Measurements from ENCODE around the gene DENND1A.
A peak's percentile ranks its signal among the peaks of the same experiment; 100 is the strongest.
"Not testable (repeated sequence)": the region's sequence is repeated elsewhere in the genome, so short reads cannot be mapped to it uniquely, and the experiment has no call there.

DENND1A gene

DNA sequence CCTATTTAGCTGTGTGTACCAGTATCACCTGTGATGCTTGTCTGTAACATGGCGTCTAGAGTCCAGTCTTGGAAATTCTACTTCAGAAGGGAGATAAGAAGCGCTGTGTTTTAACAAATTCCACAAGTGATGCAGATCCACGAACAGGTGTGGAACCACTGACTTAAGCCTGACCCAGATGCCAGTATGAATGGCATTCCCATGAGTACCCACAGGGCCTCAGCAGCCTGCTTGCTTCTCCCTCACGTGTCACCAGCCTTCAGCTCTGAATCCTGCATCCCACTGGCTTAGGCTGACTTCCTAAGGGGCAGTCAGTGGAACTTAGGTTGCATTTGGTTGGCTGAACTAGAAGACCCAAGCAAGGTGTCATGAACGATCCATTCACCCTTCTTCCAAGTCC, 8.5 kb upstream of the DENND1A start:
- Histone ChIP-seq H2BK15ac (ENCODE audit: low read length) (no peak overlapping the region), H2BK12ac (ENCODE audit: low read length) (no peak overlapping the region), H3K27me3 (ENCODE audit: control insufficient read depth in 3 of 3, insufficient read depth in 3 of 3, low read depth in 1 of 3, low read length in 3 of 3) (peaks cover 0 to 44% (median 0%) of the 10 kb centered on the region in 3 experiments), H2BK5ac (ENCODE audit: low read length) (no peak overlapping the region), H3K18ac (ENCODE audit: low read length) (no peak overlapping the region), H3K4me1 (ENCODE audit: control insufficient read depth in 2 of 2, insufficient read depth in 1 of 2, low read depth in 1 of 2, low read length in 2 of 2) (peaks cover 0 to 4% of the 10 kb centered on the region in 2 donors), H3K4ac (ENCODE audit: low read length) (no peak overlapping the region), H3K36me3 (replicated peaks in 1 of 2; ENCODE audit: control insufficient read depth in 2 of 2, insufficient read depth in 2 of 2, low read length in 2 of 2) (no peaks in the 10 kb centered on the region), H2AK5ac (ENCODE audit: low read depth, low read length) (no peak overlapping the region), H2BK120ac (ENCODE audit: low read depth, low read length) (no peak overlapping the region), H3K23ac (ENCODE audit: low read depth, low read length, poor library complexity) (no peak overlapping the region), H3K27ac (replicated peaks; ENCODE audit: low read length) (no peak overlapping the region), H3K4me2 (ENCODE audit: insufficient read depth, low read length, poor library complexity, severe bottlenecking) (no peak overlapping the region), H3K79me1 (ENCODE audit: low read depth, low read length) (no peaks in the 10 kb centered on the region), H4K8ac (ENCODE audit: low read depth, low read length) (no peak overlapping the region), H3K4me3 (ENCODE audit: low read length in 2 of 2) (peak overlapping the region in 1 of 2 donors; percentile 1), H4K91ac (ENCODE audit: low read depth, low read length, poor library complexity) (no peak overlapping the region), H2AFZ (ENCODE audit: low read length) (no peak overlapping the region), H3K9me3 (replicated peaks in 1 of 2; ENCODE audit: control insufficient read depth in 2 of 2, insufficient read depth in 1 of 2, low read depth in 1 of 2, low read length in 2 of 2) (no peaks in the 10 kb centered on the region), H3K9ac (ENCODE audit: low read depth, low read length, poor library complexity) (no peak overlapping the region), H3K14ac (ENCODE audit: low read length) (no peak overlapping the region)
- no CpG with 5 or more reads among the region's 5 CpGs for WGBS, 2 donors (ENCODE audit: extremely low coverage in 2 of 2, insufficient read length in 2 of 2, insufficient replicate concordance in 1 of 2)
- no peak for DNase-seq (ENCODE audit: low spot score)

DNA sequence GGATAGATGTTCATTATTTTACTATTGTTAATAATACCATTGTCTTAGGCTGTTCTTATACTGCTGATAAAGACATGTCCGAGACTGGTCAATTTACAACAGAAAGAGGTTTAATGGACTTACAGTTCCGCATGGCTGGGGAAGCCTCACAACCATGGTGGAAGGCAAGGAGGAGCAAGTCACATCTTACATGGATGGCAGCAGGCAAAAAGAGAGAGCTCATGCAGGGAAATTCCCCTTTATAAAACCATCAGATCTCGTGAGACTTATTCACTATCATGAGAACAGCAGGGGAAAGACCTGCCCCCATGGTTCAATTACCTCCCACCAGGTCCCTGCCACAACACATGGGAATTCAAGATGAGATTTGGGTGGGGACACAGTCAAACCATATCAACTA, 6.6 kb upstream of the DENND1A start:
- H4K91ac ChIP-seq (ENCODE audit: low read depth, low read length, poor library complexity); H3K4me1 ChIP-seq (ENCODE audit: control insufficient read depth in 2 of 2, insufficient read depth in 1 of 2, low read depth in 1 of 2, low read length in 2 of 2); H3K27ac ChIP-seq (replicated peaks; ENCODE audit: low read length); H3K9me3 ChIP-seq (replicated peaks in 1 of 2; ENCODE audit: control insufficient read depth in 2 of 2, insufficient read depth in 1 of 2, low read depth in 1 of 2, low read length in 2 of 2); H2BK12ac ChIP-seq (ENCODE audit: low read length); H2AFZ ChIP-seq (ENCODE audit: low read length); H2AK5ac ChIP-seq (ENCODE audit: low read depth, low read length); H3K4me2 ChIP-seq (ENCODE audit: insufficient read depth, low read length, poor library complexity, severe bottlenecking); H2BK15ac ChIP-seq (ENCODE audit: low read length); H3K23ac ChIP-seq (ENCODE audit: low read depth, low read length, poor library complexity); H3K18ac ChIP-seq (ENCODE audit: low read length); H3K4ac ChIP-seq (ENCODE audit: low read length); H3K4me3 ChIP-seq (ENCODE audit: low read length in 2 of 2); H2BK120ac ChIP-seq (ENCODE audit: low read depth, low read length); DNase-seq (ENCODE audit: low spot score); H3K14ac ChIP-seq (ENCODE audit: low read length); H4K8ac ChIP-seq (ENCODE audit: low read depth, low read length); H3K9ac ChIP-seq (ENCODE audit: low read depth, low read length, poor library complexity); H3K79me1 ChIP-seq (ENCODE audit: low read depth, low read length); H3K36me3 ChIP-seq (replicated peaks in 1 of 2; ENCODE audit: control insufficient read depth in 2 of 2, insufficient read depth in 2 of 2, low read length in 2 of 2); H2BK5ac ChIP-seq (ENCODE audit: low read length): not testable (repeated sequence)
- no CpG with 5 or more reads among the region's 3 CpGs for WGBS, 2 donors (ENCODE audit: extremely low coverage in 2 of 2, insufficient read length in 2 of 2, insufficient replicate concordance in 1 of 2)
- H3K27me3 ChIP-seq (ENCODE audit: control insufficient read depth in 3 of 3, insufficient read depth in 3 of 3, low read depth in 1 of 3, low read length in 3 of 3): peaks cover 0 to 51% (median 0%) of the 10 kb centered on the region in 3 experiments

DNA sequence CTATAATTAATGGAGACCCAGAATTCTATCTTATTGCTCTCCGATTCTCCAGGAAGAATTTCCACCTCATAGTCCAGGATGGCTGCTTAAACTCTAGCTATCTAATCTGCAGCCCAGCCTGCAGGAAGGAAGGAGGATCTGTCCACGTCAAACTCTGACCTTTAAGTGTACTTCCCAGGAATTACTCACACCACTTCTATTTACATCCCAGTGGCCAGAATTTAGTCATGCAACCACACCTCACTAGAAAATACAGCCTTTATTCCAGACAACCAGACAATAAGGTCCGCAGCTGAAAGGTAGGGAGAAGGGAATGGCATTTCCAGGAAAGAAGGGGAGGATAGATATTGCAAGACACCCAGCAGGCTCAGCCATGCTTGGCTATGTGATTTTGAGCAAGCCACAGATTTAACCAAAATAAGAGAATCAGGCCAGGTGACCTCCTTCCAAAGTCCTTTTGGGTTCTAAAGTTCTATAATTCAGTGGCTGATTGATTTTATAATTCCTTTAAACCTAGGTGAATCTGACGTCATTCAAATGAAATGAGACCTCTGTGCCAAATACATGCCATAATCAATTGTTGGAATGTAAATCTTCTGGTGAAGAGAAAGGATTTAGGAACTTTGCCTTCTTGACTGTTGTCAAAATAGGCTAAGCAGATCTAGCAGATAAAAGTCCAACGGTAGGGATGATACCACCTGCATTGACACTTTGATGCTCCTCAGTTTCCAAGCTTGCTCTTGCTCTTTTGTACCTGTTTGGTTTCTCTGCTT, 3.7 kb upstream of the DENND1A start:
- DNase-seq (ENCODE audit: low spot score): no peak
- WGBS, 2 donors (ENCODE audit: extremely low coverage in 2 of 2, insufficient read length in 2 of 2, insufficient replicate concordance in 1 of 2): no CpG with 5 or more reads among the region's 5 CpGs

DNA sequence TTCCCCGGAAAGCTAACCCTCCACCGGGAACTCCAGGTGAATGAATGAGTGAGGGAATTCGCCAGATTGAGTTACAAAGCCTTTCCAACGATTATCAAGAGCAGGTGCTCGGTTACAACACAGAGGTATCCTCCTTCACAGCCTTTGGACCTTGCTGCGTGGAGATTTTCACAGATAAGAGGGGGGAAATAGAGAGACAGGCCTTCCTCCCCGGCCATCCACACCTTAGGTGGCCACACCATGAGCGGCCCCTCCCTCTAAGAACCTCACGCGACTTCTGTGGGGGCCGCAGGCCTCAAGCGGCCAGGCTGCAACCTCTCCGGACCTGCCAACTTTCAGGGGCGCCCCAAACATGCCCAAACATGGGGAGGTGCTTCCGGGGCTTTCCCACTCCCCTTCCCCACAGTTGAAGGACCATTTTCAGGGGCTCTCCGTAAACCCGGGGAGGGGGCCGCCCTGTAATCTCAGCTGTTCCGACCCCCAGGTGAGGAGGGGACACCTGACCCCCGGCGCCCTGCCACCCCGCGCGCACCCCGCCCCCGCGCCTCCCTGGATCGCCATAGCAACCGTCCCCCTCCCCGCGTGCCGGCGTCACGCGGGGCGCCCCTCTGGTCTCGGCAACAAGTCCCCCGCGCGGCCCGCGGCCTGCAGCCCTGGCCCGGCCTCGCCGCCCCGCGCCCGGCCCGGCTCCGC, 603 bp downstream of the DENND1A start:
- Histone ChIP-seq H4K91ac (ENCODE audit: low read depth, low read length, poor library complexity) (no peak overlapping the region), H2BK120ac (ENCODE audit: low read depth, low read length) (no peak overlapping the region), H3K14ac (ENCODE audit: low read length) (no peak overlapping the region), H3K9me3 (replicated peaks in 1 of 2; ENCODE audit: control insufficient read depth in 2 of 2, insufficient read depth in 1 of 2, low read depth in 1 of 2, low read length in 2 of 2) (no peaks in the 10 kb centered on the region), H3K4me2 (ENCODE audit: insufficient read depth, low read length, poor library complexity, severe bottlenecking) (peak overlapping the region; percentile 68), H2BK15ac (ENCODE audit: low read length) (no peak overlapping the region), H2BK12ac (ENCODE audit: low read length) (no peak overlapping the region), H3K36me3 (replicated peaks in 1 of 2; ENCODE audit: control insufficient read depth in 2 of 2, insufficient read depth in 2 of 2, low read length in 2 of 2) (no peaks in the 10 kb centered on the region), H2AFZ (ENCODE audit: low read length) (peak overlapping the region; percentile 88), H2AK5ac (ENCODE audit: low read depth, low read length) (no peak overlapping the region), H3K79me1 (ENCODE audit: low read depth, low read length) (peaks cover 4% of the 10 kb centered on the region), H3K23ac (ENCODE audit: low read depth, low read length, poor library complexity) (no peak overlapping the region), H3K4ac (ENCODE audit: low read length) (no peak overlapping the region), H4K8ac (ENCODE audit: low read depth, low read length) (no peak overlapping the region), H3K9ac (ENCODE audit: low read depth, low read length, poor library complexity) (peak overlapping the region; percentile 61), H3K4me3 (ENCODE audit: low read length in 2 of 2) (peak overlapping the region; percentile 65 to 89), H3K18ac (ENCODE audit: low read length) (peak overlapping the region; percentile 81), H3K27me3 (ENCODE audit: control insufficient read depth in 3 of 3, insufficient read depth in 3 of 3, low read depth in 1 of 3, low read length in 3 of 3) (peaks cover 0 to 32% (median 0%) of the 10 kb centered on the region in 3 experiments), H3K4me1 (ENCODE audit: control insufficient read depth in 2 of 2, insufficient read depth in 1 of 2, low read depth in 1 of 2, low read length in 2 of 2) (peaks cover 13 to 14% of the 10 kb centered on the region in 2 donors), H3K27ac (replicated peaks; ENCODE audit: low read length) (peak overlapping the region; percentile 66), H2BK5ac (ENCODE audit: low read length) (peak overlapping the region; percentile 40)
- WGBS, 2 donors (ENCODE audit: extremely low coverage in 2 of 2, insufficient read length in 2 of 2, insufficient replicate concordance in 1 of 2): no CpG with 5 or more reads among the region's 50 CpGs
- no peak for DNase-seq (ENCODE audit: low spot score)

More for the DNA sequence above, 3.7 kb upstream of the DENND1A start:
- Histone ChIP-seq H2BK5ac (ENCODE audit: low read length) (no peak overlapping the region), H3K27ac (replicated peaks; ENCODE audit: low read length) (no peak overlapping the region), H3K23ac (ENCODE audit: low read depth, low read length, poor library complexity) (no peak overlapping the region), H3K36me3 (replicated peaks in 1 of 2; ENCODE audit: control insufficient read depth in 2 of 2, insufficient read depth in 2 of 2, low read length in 2 of 2) (no peaks in the 10 kb centered on the region), H3K14ac (ENCODE audit: low read length) (no peak overlapping the region), H4K8ac (ENCODE audit: low read depth, low read length) (no peak overlapping the region), H2BK12ac (ENCODE audit: low read length) (no peak overlapping the region), H2BK120ac (ENCODE audit: low read depth, low read length) (no peak overlapping the region), H3K4ac (ENCODE audit: low read length) (no peak overlapping the region), H2AK5ac (ENCODE audit: low read depth, low read length) (no peak overlapping the region), H3K9ac (ENCODE audit: low read depth, low read length, poor library complexity) (no peak overlapping the region), H3K4me3 (ENCODE audit: low read length in 2 of 2) (no peak overlapping the region), H3K9me3 (replicated peaks in 1 of 2; ENCODE audit: control insufficient read depth in 2 of 2, insufficient read depth in 1 of 2, low read depth in 1 of 2, low read length in 2 of 2) (no peaks in the 10 kb centered on the region), H3K4me1 (ENCODE audit: control insufficient read depth in 2 of 2, insufficient read depth in 1 of 2, low read depth in 1 of 2, low read length in 2 of 2) (peaks cover 6 to 7% of the 10 kb centered on the region in 2 donors), H2AFZ (ENCODE audit: low read length) (no peak overlapping the region), H3K4me2 (ENCODE audit: insufficient read depth, low read length, poor library complexity, severe bottlenecking) (no peak overlapping the region), H3K18ac (ENCODE audit: low read length) (no peak overlapping the region), H2BK15ac (ENCODE audit: low read length) (no peak overlapping the region), H4K91ac (ENCODE audit: low read depth, low read length, poor library complexity) (no peak overlapping the region), H3K27me3 (ENCODE audit: control insufficient read depth in 3 of 3, insufficient read depth in 3 of 3, low read depth in 1 of 3, low read length in 3 of 3) (peaks cover 0 to 43% (median 0%) of the 10 kb centered on the region in 3 experiments), H3K79me1 (ENCODE audit: low read depth, low read length) (no peaks in the 10 kb centered on the region)

All from neuronal stem cell (in vitro differentiated cells).